HL-60/S4 (cell line): Measurements from ENCODE around the gene PTTG1IP.

Experiments
- in situ Hi-C: fragments of 300-500 bp; cut with MboI; formaldehyde crosslinking; loops from 2 replicates; pipeline ENCODE4 v1.14.3; 2022; ENCODE audit warnings: low sequenced_read_pairs

PTTG1IP gene

GRCh38 chr21:44829507-44830092 is 43.9 kb downstream of the PTTG1IP start:
- in situ Hi-C loops = no loop called here

- in situ Hi-C loops = no loop called here
Observed at GRCh38 chr21:44828362-44829056, 45.0 kb downstream of the PTTG1IP start.

- in situ Hi-C loops = no loop called here
Observed at GRCh38 chr21:44823179-44823660, 50.3 kb downstream of the PTTG1IP start.

- in situ Hi-C loops = no loop called here
Observed at GRCh38 chr21:44822484-44823178, 50.9 kb downstream of the PTTG1IP start.

- in situ Hi-C loops = no loop called here
Observed at GRCh38 chr21:44820851-44821250, 52.6 kb downstream of the PTTG1IP start.

- in situ Hi-C loops = no loop called here
Observed at GRCh38 chr21:44819283-44820243, 53.9 kb downstream of the PTTG1IP start.

GRCh38 chr21:44818640-44819011 is 54.9 kb downstream of the PTTG1IP start:
- in situ Hi-C loops = no loop called here

GRCh38 chr21:44817914-44818639 is 55.4 kb downstream of the PTTG1IP start, which contains the start of gene SUMO3:
SUMO3 (minus strand) TSS chr21:44818062; CDS start chr21:44817968, 94 bp downstream.
- in situ Hi-C loops = no loop called here

- in situ Hi-C loops = no loop called here
Observed at GRCh38 chr21:44817506-44817880, 56.0 kb downstream of the PTTG1IP start.

GRCh38 chr21:44816761-44817505 is 56.6 kb downstream of the PTTG1IP start:
- in situ Hi-C loops = no loop called here

- in situ Hi-C loops = no loop called here
Observed at GRCh38 chr21:44815852-44816628, 57.5 kb downstream of the PTTG1IP start.

- in situ Hi-C loops = no loop called here
Observed at GRCh38 chr21:44815225-44815624, 58.3 kb downstream of the PTTG1IP start.

- in situ Hi-C loops = no loop called here
Observed at GRCh38 chr21:44814498-44815023, 58.9 kb downstream of the PTTG1IP start.

- in situ Hi-C loops = no loop called here
Observed at GRCh38 chr21:44813727-44814126, 59.8 kb downstream of the PTTG1IP start.

- in situ Hi-C loops = no loop called here
Observed at GRCh38 chr21:44813149-44813548, 60.3 kb downstream of the PTTG1IP start.

- in situ Hi-C loops = no loop called here
Observed at GRCh38 chr21:44812640-44813039, 60.9 kb downstream of the PTTG1IP start.

- in situ Hi-C loops = no loop called here
Observed at GRCh38 chr21:44810779-44811178, 62.7 kb downstream of the PTTG1IP start.

- in situ Hi-C loops = no loop called here
Observed at GRCh38 chr21:44805859-44806258, 67.6 kb downstream of the PTTG1IP start.
